Measurements from ENCODE around the gene CMTM8.

Gene CMTM8

DNA sequence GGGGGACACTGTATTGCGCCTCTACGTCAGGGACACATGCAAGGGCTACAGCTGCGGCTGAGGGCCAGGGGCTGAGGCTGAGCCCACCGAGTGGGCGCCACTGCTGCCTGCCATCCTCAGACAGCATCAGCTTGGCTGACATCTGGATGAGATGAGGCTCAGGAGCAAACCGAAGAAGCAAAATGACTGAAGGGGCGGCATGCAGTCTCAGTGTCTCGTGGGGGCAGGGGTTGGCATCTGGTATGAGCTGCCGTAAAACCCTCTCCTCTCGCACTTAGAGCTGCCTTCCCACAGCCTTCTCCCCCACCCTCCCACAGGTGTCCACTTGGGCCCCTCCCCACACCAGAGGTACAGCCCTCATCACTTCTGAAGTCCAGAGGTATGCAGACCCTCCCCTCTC, 129.0 kb downstream of the CMTM8 start:
- Histone ChIP-seq H3K4me3 (ENCODE audit: low read length) (no peak overlapping the region), H3K4me2 (ENCODE audit: low read length) (no peak overlapping the region), H2AFZ (ENCODE audit: low read depth, low read length) (no peak overlapping the region), H3K4me1 (ENCODE audit: low read length) (peaks cover 7% of the 10 kb centered on the region; the same call in 1 of the 2 replicates), H3K9ac (ENCODE audit: low read length) (no peak overlapping the region), H4K20me1 (ENCODE audit: insufficient read depth, low read length) (no peaks in the 10 kb centered on the region), H3K9me3 (ENCODE audit: insufficient read depth, low read length) (no peaks in the 10 kb centered on the region), H3K27me3 (ENCODE audit: low read depth, low read length) (no peaks in the 10 kb centered on the region), H3K36me3 (replicated peaks; ENCODE audit: low read depth, low read length) (no peaks in the 10 kb centered on the region), H3K79me2 (ENCODE audit: low read length) (no peaks in the 10 kb centered on the region), H3K27ac (ENCODE audit: low read length) (no peak overlapping the region)
- TF ChIP-seq, protein P1, sequence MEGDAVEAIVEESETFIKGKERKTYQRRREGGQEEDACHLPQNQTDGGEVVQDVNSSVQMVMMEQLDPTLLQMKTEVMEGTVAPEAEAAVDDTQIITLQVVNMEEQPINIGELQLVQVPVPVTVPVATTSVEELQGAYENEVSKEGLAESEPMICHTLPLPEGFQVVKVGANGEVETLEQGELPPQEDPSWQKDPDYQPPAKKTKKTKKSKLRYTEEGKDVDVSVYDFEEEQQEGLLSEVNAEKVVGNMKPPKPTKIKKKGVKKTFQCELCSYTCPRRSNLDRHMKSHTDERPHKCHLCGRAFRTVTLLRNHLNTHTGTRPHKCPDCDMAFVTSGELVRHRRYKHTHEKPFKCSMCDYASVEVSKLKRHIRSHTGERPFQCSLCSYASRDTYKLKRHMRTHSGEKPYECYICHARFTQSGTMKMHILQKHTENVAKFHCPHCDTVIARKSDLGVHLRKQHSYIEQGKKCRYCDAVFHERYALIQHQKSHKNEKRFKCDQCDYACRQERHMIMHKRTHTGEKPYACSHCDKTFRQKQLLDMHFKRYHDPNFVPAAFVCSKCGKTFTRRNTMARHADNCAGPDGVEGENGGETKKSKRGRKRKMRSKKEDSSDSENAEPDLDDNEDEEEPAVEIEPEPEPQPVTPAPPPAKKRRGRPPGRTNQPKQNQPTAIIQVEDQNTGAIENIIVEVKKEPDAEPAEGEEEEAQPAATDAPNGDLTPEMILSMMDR (IDR thresholded peaks at IDR 0.05; ENCODE audit: low read depth, low read length), result no peak
- TF ChIP-seq EZH2phosphoT487 (IDR thresholded peaks at IDR 0.05; ENCODE audit: low read depth), result no peak

DNA sequence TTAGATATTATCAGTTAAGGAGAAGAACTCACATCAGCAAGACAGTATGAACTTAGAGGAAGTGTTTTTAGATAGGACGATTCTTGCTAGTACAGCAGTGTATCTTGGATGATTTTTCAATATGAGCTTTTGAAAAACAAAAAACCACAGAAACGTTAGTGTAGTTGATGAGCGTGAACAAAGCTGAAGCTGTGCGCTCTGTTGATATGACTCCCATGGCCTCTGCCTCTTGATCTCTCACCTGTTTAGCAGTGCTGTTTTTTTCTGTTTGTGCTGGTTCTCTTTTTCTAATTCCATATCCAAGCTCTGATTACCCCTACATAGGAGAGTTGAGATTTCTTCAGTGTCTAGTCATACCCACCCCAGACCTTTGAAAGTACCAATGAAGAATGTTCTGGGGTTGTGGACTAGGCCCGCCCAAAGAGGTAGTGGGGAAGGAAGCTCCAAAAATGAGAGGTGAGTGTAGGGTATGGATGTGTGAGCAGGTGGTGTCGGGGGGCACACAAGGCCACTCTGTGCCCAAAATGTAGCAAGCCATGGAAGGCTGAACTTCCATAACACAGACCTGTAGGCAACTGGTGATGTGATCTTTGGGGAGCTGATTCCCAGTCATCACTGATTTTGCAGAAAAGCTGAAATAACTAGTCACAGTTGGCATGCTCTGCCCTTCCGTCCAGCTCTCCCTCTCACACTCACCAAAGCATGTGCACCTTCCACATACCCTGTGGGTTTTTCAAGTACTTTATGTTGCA, 133.2 kb downstream of the CMTM8 start:
- no peaks in the 10 kb centered on the region for H3K9me3 ChIP-seq (ENCODE audit: insufficient read depth, low read length)
- H3K27me3 ChIP-seq (ENCODE audit: low read depth, low read length), result no peaks in the 10 kb centered on the region
- peaks cover 15% of the 10 kb centered on the region; the same call in 1 of the 2 replicates for H3K4me1 ChIP-seq (ENCODE audit: low read length)
- no peak for TF ChIP-seq EZH2phosphoT487 (IDR thresholded peaks at IDR 0.05; ENCODE audit: low read depth)
- TF ChIP-seq, protein P1 (IDR thresholded peaks at IDR 0.05; ENCODE audit: low read depth, low read length), result no peak
- no peak overlapping the region for H3K4me3 ChIP-seq (ENCODE audit: low read length)
- H3K36me3 ChIP-seq (replicated peaks; ENCODE audit: low read depth, low read length), result no peaks in the 10 kb centered on the region
- H3K9ac ChIP-seq (ENCODE audit: low read length), result no peak overlapping the region
- no peaks in the 10 kb centered on the region for H4K20me1 ChIP-seq (ENCODE audit: insufficient read depth, low read length)
- no peak overlapping the region for H3K4me2 ChIP-seq (ENCODE audit: low read length)
- no peak overlapping the region for H3K27ac ChIP-seq (ENCODE audit: low read length)
- no peak overlapping the region for H2AFZ ChIP-seq (ENCODE audit: low read depth, low read length)
- H3K79me2 ChIP-seq (ENCODE audit: low read length), result no peaks in the 10 kb centered on the region

DNA sequence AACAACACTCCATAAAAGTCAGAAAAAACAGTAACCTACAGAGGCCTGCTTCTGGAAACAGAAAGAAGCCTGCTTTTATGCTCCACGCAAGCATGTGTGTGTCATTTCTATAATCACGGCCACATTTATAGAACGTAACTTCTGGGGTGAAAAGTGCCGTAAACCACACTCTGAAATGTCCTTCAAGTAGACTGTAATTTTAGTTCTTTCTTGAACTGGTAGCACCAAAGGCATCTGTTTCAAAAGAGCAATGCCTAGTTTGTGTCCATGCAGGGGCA, 133.7 kb downstream of the CMTM8 start:
- H3K36me3 ChIP-seq (replicated peaks; ENCODE audit: low read depth, low read length), result no peaks in the 10 kb centered on the region
- H3K4me2 ChIP-seq (ENCODE audit: low read length), result no peak overlapping the region
- H3K79me2 ChIP-seq (ENCODE audit: low read length), result no peaks in the 10 kb centered on the region
- no peak overlapping the region for H2AFZ ChIP-seq (ENCODE audit: low read depth, low read length)
- TF ChIP-seq, protein P1 (IDR thresholded peaks at IDR 0.05; ENCODE audit: low read depth, low read length), result no peak
- no peak for TF ChIP-seq EZH2phosphoT487 (IDR thresholded peaks at IDR 0.05; ENCODE audit: low read depth)
- H3K27me3 ChIP-seq (ENCODE audit: low read depth, low read length), result no peaks in the 10 kb centered on the region
- H4K20me1 ChIP-seq (ENCODE audit: insufficient read depth, low read length), result no peaks in the 10 kb centered on the region
- no peak overlapping the region for H3K27ac ChIP-seq (ENCODE audit: low read length)
- no peak overlapping the region for H3K9ac ChIP-seq (ENCODE audit: low read length)
- H3K4me1 ChIP-seq (ENCODE audit: low read length), result peaks cover 10% of the 10 kb centered on the region; the same call in 1 of the 2 replicates
- H3K9me3 ChIP-seq (ENCODE audit: insufficient read depth, low read length), result no peaks in the 10 kb centered on the region
- H3K4me3 ChIP-seq (ENCODE audit: low read length), result no peak overlapping the region

DNA sequence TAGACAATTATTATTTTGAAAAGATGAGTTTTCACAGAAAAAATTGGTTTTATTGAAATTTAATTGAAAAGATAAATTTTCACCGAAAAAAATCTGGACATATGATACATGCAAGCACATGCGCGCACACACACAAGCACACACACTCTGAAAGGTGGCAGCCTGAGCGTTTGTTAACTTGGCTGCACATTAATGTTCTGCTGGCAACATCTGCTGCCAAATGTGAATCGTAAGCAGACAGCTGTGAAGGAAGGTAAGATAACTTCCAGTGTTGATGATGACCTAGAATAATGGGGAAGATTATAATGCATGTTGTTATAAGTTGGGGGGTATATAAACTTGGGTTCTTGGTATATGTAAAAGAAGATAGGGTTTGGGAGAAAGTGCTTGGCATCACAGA, 134.8 kb downstream of the CMTM8 start:
- no peak overlapping the region for H3K9ac ChIP-seq (ENCODE audit: low read length)
- no peaks in the 10 kb centered on the region for H4K20me1 ChIP-seq (ENCODE audit: insufficient read depth, low read length)
- no peak overlapping the region for H3K4me2 ChIP-seq (ENCODE audit: low read length)
- no peaks in the 10 kb centered on the region for H3K79me2 ChIP-seq (ENCODE audit: low read length)
- no peak overlapping the region for H3K27ac ChIP-seq (ENCODE audit: low read length)
- no peaks in the 10 kb centered on the region for H3K9me3 ChIP-seq (ENCODE audit: insufficient read depth, low read length)
- peaks cover 4% of the 10 kb centered on the region; the same call in 1 of the 2 replicates for H3K27me3 ChIP-seq (ENCODE audit: low read depth, low read length)
- H2AFZ ChIP-seq (ENCODE audit: low read depth, low read length), result no peak overlapping the region
- H3K4me1 ChIP-seq (ENCODE audit: low read length), result peaks cover 9% of the 10 kb centered on the region; the same call in 1 of the 2 replicates
- no peak overlapping the region for H3K4me3 ChIP-seq (ENCODE audit: low read length)
- TF ChIP-seq, protein P1 (IDR thresholded peaks at IDR 0.05; ENCODE audit: low read depth, low read length), result no peak
- no peak for TF ChIP-seq EZH2phosphoT487 (IDR thresholded peaks at IDR 0.05; ENCODE audit: low read depth)
- no peaks in the 10 kb centered on the region for H3K36me3 ChIP-seq (replicated peaks; ENCODE audit: low read depth, low read length)

All from OCI-LY3 (cell line).